ENCODE measurements around the gene TP63. TPM values are rescaled to one million over a fixed set of nuclear protein-coding genes. Genes with fewer than 3 reads are reported as not detected.
A peak's percentile ranks its signal among the peaks of the same experiment; 100 is the strongest.
"Not testable (repeated sequence)": the region's sequence is repeated elsewhere in the genome, so short reads cannot be mapped to it uniquely, and the experiment has no call there.

Gene TP63
- polyA plus RNA-seq, 6 donors from 2014 or later = 0.10 to 0.71 (median 0.21) TPM; not detected in 3

DNA sequence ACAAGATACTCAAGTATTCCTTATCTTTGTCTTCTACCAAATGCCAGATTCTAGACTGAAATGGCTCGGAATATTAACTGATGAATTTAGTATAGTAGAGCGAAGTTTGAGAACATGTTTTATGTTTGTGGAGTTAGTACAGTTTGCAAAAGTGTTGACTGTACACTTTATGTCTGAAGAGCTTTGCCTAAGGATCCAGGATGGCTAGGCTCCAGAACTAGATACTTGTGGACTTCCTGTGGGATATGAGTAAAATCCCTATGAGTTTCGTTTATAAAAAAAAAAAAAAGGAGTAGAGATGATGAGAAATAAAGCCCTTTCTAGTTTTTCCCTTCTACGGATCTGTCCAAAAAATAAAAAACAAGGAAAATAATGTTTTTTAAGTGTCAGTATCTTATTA, 96.7 kb downstream of the TP63 start:
- H3K36me3 Mint-ChIP-seq = no peaks in the 10 kb centered on the region
- peaks cover 0 to 2% (median 0%) of the 10 kb centered on the region in 7 donors for H3K9me3 Mint-ChIP-seq
- no peaks in the 10 kb centered on the region for H3K27me3 Mint-ChIP-seq
- H3K4me3 Mint-ChIP-seq = no peak overlapping the region
- ATAC-seq (ENCODE audit: low read depth in 2 of 2) (no peak), DNase-seq (no peak)
- no peak overlapping the region for H3K27ac Mint-ChIP-seq
- H3K4me1 Mint-ChIP-seq = no peaks in the 10 kb centered on the region

DNA sequence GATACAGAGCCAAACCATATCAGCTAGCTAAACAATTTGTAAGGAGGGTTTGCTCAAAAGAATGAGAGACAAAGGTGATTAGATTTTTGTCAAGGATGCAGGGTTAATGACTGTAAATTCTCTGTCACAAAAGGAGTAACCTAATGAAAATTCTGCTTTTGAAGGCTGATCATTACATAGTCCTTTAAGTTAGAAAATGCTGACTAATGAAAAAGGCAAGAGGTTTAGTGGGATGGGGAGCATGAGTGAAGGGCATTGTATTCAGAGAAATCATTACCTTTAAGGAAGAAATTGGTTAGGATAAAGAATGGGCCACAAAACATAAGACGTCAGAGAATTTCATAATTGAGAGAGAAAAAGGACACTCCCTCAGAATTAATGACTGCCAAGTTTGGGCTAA, 97.7 kb downstream of the TP63 start:
- no peaks in the 10 kb centered on the region for H3K4me1 Mint-ChIP-seq
- no peaks in the 10 kb centered on the region for H3K36me3 Mint-ChIP-seq
- H3K9me3 Mint-ChIP-seq = peaks cover 0 to 4% (median 0%) of the 10 kb centered on the region in 7 donors
- DNase-seq (no peak), ATAC-seq (ENCODE audit: low read depth in 2 of 2) (no peak)
- no peak overlapping the region for H3K4me3 Mint-ChIP-seq
- H3K27ac Mint-ChIP-seq = no peak overlapping the region
- H3K27me3 Mint-ChIP-seq = no peaks in the 10 kb centered on the region

DNA sequence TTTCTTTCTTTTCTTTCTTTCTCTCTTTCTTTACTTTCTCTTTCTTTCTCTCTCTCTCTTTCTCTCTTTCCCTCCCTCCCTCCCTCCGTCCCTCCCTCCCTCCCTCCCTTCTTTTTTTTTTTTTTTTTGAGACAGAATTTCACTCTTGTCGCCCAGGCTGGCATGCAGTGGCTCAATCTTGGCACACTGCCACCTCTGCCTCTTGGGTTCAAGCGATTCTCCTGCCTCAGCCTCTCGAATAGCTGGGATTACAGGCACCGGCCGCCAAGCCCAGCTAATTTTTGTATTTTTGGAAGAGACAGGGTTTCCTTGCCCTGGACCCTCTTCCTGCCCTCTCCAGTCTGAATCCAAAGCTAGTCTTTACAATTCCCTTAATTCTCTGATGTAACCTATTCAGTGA, 102.9 kb downstream of the TP63 start:
- no peak for ATAC-seq (ENCODE audit: low read depth in 2 of 2)
- Mint-ChIP-seq H3K36me3 (no peaks in the 10 kb centered on the region), H3K4me1 (no peaks in the 10 kb centered on the region), H3K4me3 (peak overlapping the region in 1 of 8 donors; percentile 37), H3K27ac (no peak overlapping the region), H3K27me3 (no peaks in the 10 kb centered on the region), H3K9me3 (peaks cover 0 to 4% (median 1%) of the 10 kb centered on the region in 7 donors)
- no peak for DNase-seq

GRCh38 chr3:189735913-189736312, 104.7 kb downstream of the TP63 start:
- Mint-ChIP-seq H3K4me3 (no peak overlapping the region), H3K27me3 (no peaks in the 10 kb centered on the region), H3K27ac (no peak overlapping the region), H3K36me3 (peaks cover 0 to 4% of the 10 kb centered on the region in 2 donors), H3K9me3 (peaks cover 0 to 4% (median 3%) of the 10 kb centered on the region in 7 donors), H3K4me1 (no peaks in the 10 kb centered on the region)
- ATAC-seq (ENCODE audit: low read depth in 2 of 2) (no peak), DNase-seq (no peak)

DNA sequence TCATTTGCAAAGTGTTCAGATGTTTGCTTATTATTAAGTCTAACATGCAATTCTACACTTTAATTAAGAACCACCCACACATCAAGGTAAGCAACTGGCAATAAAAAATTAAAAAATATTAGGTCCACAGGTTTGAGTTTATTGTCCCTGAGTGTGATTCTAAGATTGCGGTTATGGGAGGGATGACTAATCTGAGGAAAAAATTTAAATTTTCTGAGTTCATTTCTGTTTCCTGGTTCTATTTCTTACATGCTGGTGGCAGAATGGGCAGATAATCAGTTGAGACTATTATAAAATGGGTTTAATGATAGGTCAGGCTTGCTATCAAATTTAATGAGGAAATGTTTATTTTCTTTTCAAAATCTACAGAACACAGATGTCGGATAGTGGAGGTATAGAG, 105.9 kb downstream of the TP63 start:
- Mint-ChIP-seq H3K9me3 (peaks cover 0 to 5% (median 4%) of the 10 kb centered on the region in 7 donors), H3K36me3 (peaks cover 0 to 6% of the 10 kb centered on the region in 2 donors), H3K4me1 (no peaks in the 10 kb centered on the region)

GRCh38 chr3:189737619-189738018, 106.4 kb downstream of the TP63 start:
- ATAC-seq (ENCODE audit: low read depth in 2 of 2) (no peak), DNase-seq (no peak)
- no peaks in the 10 kb centered on the region for H3K4me1 Mint-ChIP-seq
- no peak overlapping the region for H3K27ac Mint-ChIP-seq
- H3K27me3 Mint-ChIP-seq = no peaks in the 10 kb centered on the region
- H3K9me3 Mint-ChIP-seq = peaks cover 0 to 9% (median 4%) of the 10 kb centered on the region in 7 donors
- H3K4me3 Mint-ChIP-seq = no peak overlapping the region
- peaks cover 0 to 6% of the 10 kb centered on the region in 2 donors for H3K36me3 Mint-ChIP-seq

More for the DNA sequence above, 105.9 kb downstream of the TP63 start:
- H3K27me3 Mint-ChIP-seq = no peaks in the 10 kb centered on the region
- no peak overlapping the region for H3K4me3 Mint-ChIP-seq
- no peak overlapping the region for H3K27ac Mint-ChIP-seq
- no peak for DNase-seq
- ATAC-seq (ENCODE audit: low read depth in 2 of 2) = no peak

DNA sequence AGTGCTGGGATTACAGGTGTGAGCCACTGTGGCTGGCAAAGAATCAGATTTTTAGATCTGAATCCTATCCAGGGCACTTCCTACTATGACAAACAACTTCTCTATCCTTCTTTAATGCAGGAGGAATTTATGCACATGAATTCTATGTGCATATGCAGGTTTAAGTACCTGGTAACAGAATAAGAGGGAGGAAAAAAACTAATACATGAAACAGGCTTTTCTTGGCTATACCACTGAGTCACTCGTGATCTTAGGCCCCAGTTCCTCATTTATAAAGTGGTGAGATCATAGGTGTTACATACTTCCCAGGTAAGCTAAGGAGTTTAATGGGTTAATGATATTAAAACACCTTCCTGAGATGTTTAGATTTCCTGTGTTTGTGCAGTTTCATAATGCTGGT, 108.2 kb downstream of the TP63 start:
- no peak for DNase-seq
- no peak overlapping the region for H3K27ac Mint-ChIP-seq
- peaks cover 0 to 14% (median 4%) of the 10 kb centered on the region in 7 donors for H3K9me3 Mint-ChIP-seq
- ATAC-seq (ENCODE audit: low read depth in 2 of 2) = no peak
- peaks cover 0 to 6% of the 10 kb centered on the region in 2 donors for H3K36me3 Mint-ChIP-seq
- H3K4me3 Mint-ChIP-seq = no peak overlapping the region
- no peaks in the 10 kb centered on the region for H3K27me3 Mint-ChIP-seq
- H3K4me1 Mint-ChIP-seq = no peaks in the 10 kb centered on the region

DNA sequence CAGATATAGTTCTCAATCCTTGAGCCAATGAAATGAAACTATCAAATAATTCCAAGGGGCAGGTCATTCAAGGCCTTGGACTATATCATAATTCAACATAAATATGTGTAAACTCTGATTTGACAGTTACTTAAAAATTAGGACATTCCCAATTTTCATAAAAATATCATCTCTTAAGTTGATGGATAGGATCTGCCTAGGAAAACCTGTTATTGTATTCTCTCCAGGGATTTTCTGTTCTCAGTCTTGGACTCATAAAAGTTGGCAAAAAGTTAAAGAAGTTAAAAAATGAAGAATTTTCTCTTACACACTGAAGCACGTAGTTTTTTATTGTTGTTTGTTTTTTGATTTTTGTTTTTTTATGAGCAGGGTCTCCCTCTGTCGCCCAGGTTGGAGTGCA, 109.0 kb downstream of the TP63 start:
- H3K27me3 Mint-ChIP-seq = no peaks in the 10 kb centered on the region
- no peak overlapping the region for H3K27ac Mint-ChIP-seq
- ATAC-seq (ENCODE audit: low read depth in 2 of 2) (no peak), DNase-seq (no peak)
- peaks cover 0 to 6% of the 10 kb centered on the region in 2 donors for H3K36me3 Mint-ChIP-seq
- H3K4me3 Mint-ChIP-seq = no peak overlapping the region
- H3K9me3 Mint-ChIP-seq = peaks cover 0 to 22% (median 8%) of the 10 kb centered on the region in 7 donors
- no peaks in the 10 kb centered on the region for H3K4me1 Mint-ChIP-seq

GRCh38 chr3:189744235-189744634, 113.0 kb downstream of the TP63 start:
- Mint-ChIP-seq H3K27ac (no peak overlapping the region), H3K4me3 (no peak overlapping the region), H3K4me1 (no peaks in the 10 kb centered on the region), H3K9me3 (peaks cover 4 to 45% (median 12%) of the 10 kb centered on the region in 7 donors), H3K36me3 (peaks cover 0 to 6% of the 10 kb centered on the region in 2 donors), H3K27me3 (no peaks in the 10 kb centered on the region)
- ATAC-seq (ENCODE audit: low read depth in 2 of 2) (no peak), DNase-seq (no peak)

GRCh38 chr3:189745622-189746021, 114.4 kb downstream of the TP63 start:
- no peak for ATAC-seq (ENCODE audit: low read depth in 2 of 2)
- Mint-ChIP-seq H3K4me1 (no peaks in the 10 kb centered on the region), H3K27ac (no peak overlapping the region), H3K4me3 (no peak overlapping the region), H3K27me3 (no peaks in the 10 kb centered on the region), H3K9me3 (peaks cover 4 to 45% (median 12%) of the 10 kb centered on the region in 7 donors), H3K36me3 (peaks cover 0 to 5% of the 10 kb centered on the region in 2 donors)
- DNase-seq = no peak

- no peaks in the 10 kb centered on the region for H3K36me3 Mint-ChIP-seq
- H3K27ac Mint-ChIP-seq = no peak overlapping the region
- peaks cover 4 to 45% (median 14%) of the 10 kb centered on the region in 7 donors for H3K9me3 Mint-ChIP-seq
- H3K27me3 Mint-ChIP-seq = no peaks in the 10 kb centered on the region
- H3K4me3 Mint-ChIP-seq = no peak overlapping the region
- no peaks in the 10 kb centered on the region for H3K4me1 Mint-ChIP-seq
- ATAC-seq (ENCODE audit: low read depth in 2 of 2) (no peak), DNase-seq (no peak)
Observed at GRCh38 chr3:189748046-189748445, 116.9 kb downstream of the TP63 start.

- not testable (repeated sequence) for H3K27me3 Mint-ChIP-seq; H3K27ac Mint-ChIP-seq; H3K36me3 Mint-ChIP-seq; H3K4me3 Mint-ChIP-seq; DNase-seq; ATAC-seq (ENCODE audit: low read depth in 2 of 2); H3K4me1 Mint-ChIP-seq
- peaks cover 0 to 33% (median 11%) of the 10 kb centered on the region in 7 donors for H3K9me3 Mint-ChIP-seq
Observed at GRCh38 chr3:189750972-189751371, 119.8 kb downstream of the TP63 start.

- ATAC-seq (ENCODE audit: low read depth in 2 of 2) (no peak), DNase-seq (no peak)
- Mint-ChIP-seq H3K27me3 (no peaks in the 10 kb centered on the region), H3K9me3 (peaks cover 0 to 10% (median 6%) of the 10 kb centered on the region in 7 donors), H3K36me3 (no peaks in the 10 kb centered on the region), H3K4me1 (no peaks in the 10 kb centered on the region), H3K27ac (peak overlapping the region in 1 of 6 donors; percentile 6), H3K4me3 (no peak overlapping the region)
Observed at GRCh38 chr3:189754356-189754755, 123.2 kb downstream of the TP63 start.

DNA sequence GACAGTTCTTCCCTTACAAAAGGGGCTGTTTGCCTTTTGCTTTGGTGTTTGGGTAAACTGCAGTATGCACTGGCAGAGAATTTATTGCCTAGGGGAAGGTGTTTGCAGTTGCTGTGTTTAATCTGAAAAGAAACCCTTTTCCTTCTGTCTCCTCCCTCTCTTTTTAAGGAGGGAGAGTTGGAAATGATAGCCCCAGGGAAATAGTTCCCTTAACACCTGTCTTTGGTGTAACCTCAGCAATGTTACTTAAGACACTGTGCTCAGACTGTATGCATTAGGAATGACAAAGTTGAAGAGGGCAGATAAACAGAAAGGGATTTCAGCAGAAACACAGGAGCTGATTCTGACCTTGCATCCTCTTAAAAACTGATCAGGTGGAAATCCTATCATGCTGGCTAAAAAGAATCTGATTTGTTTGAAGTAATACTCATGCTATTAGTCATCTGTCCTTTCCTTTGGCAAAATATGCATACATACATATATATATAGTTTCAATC, 125.4 kb downstream of the TP63 start:
- Mint-ChIP-seq H3K27me3 (no peaks in the 10 kb centered on the region), H3K4me1 (no peaks in the 10 kb centered on the region), H3K9me3 (peaks cover 0 to 9% (median 3%) of the 10 kb centered on the region in 7 donors), H3K27ac (no peak overlapping the region), H3K4me3 (no peak overlapping the region), H3K36me3 (no peaks in the 10 kb centered on the region)
- DNase-seq = no peak
- no peak for ATAC-seq (ENCODE audit: low read depth in 2 of 2)

- ATAC-seq (ENCODE audit: low read depth in 2 of 2) = no peak
- no peaks in the 10 kb centered on the region for H3K4me1 Mint-ChIP-seq
- no peaks in the 10 kb centered on the region for H3K36me3 Mint-ChIP-seq
- H3K4me3 Mint-ChIP-seq = no peak overlapping the region
- no peaks in the 10 kb centered on the region for H3K27me3 Mint-ChIP-seq
- DNase-seq = no peak
- H3K9me3 Mint-ChIP-seq = peaks cover 0 to 9% (median 3%) of the 10 kb centered on the region in 7 donors
- H3K27ac Mint-ChIP-seq = no peak overlapping the region
Observed at GRCh38 chr3:189758186-189758585, 127.0 kb downstream of the TP63 start.
